ENCODE measurements around the gene ALAS1. TPM values are rescaled to one million over a fixed set of nuclear protein-coding genes. Genes with fewer than 3 reads are reported as not detected.
A peak's percentile ranks its signal among the peaks of the same experiment; 100 is the strongest.

Gene ALAS1
- total and polyA plus RNA-seq, 4 donors = 38.7 to 85.1 (median 57.2) TPM

DNA sequence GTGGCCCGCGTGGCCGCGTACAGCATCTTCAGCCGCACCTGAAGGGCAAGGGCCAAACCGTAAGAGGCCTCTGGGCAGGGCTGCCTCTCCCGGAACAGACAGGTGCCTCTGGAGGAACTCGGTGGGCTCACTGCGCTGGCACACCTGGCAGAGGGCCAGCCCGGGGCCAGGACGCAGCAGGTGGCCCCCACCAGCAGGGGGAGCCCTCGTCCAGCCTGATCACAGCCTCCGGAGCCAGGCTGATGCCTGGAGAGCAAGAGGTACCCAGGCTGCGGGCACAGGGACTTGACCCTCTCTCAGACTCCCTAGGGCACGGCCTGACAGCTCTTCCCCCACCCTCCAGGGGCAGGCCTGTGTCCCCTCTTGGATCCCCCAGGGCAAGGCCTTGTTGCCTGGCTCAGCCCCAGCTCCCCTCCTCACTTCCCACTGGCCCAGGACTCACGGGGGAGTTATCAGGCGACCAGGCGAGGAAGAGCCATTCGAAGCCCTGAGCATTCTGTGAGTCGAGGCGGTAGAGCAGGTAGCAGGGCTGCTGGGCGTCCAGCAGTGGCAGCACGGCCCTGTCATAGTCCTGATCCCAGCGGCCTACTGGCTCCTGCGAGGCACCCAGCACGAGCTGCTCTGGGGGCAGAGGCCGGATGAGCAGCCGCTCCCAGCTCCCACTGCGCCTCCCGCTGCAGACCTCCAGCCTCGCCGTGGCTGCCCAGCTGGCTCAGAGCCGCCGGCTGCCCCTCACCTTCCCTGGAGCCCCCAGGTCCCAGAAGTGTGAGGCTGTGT lies 33.7 kb downstream of the ALAS1 start:
- Histone ChIP-seq H3K9ac (ENCODE audit: insufficient read depth in 1 of 2, low read length in 2 of 2) (no peak overlapping the region), H3K4me3 (no peak overlapping the region), H3K9me3 (ENCODE audit: control insufficient read depth in 4 of 4, insufficient read depth in 3 of 4, low read length in 3 of 4) (no peaks in the 10 kb centered on the region), H3K4me1 (ENCODE audit: control insufficient read depth in 5 of 5, insufficient read depth in 5 of 5, low read length in 5 of 5) (peaks cover 0 to 8% (median 4%) of the 10 kb centered on the region in 5 donors), H3K36me3 (ENCODE audit: control insufficient read depth in 4 of 4, insufficient read depth in 4 of 4, low read length in 4 of 4) (peaks cover 0 to 67% (median 16%) of the 10 kb centered on the region in 4 donors), H3K27ac (ENCODE audit: low read depth in 1 of 2, low read length in 1 of 2) (no peak overlapping the region), H3K27me3 (ENCODE audit: control insufficient read depth in 3 of 3, insufficient read depth in 3 of 3, low read length in 2 of 3) (no peaks in the 10 kb centered on the region)
- 69 to 72% methylated on average over 33 to 34 of the region's 34 CpGs for WGBS, 2 donors
- TF ChIP-seq, protein P1, sequence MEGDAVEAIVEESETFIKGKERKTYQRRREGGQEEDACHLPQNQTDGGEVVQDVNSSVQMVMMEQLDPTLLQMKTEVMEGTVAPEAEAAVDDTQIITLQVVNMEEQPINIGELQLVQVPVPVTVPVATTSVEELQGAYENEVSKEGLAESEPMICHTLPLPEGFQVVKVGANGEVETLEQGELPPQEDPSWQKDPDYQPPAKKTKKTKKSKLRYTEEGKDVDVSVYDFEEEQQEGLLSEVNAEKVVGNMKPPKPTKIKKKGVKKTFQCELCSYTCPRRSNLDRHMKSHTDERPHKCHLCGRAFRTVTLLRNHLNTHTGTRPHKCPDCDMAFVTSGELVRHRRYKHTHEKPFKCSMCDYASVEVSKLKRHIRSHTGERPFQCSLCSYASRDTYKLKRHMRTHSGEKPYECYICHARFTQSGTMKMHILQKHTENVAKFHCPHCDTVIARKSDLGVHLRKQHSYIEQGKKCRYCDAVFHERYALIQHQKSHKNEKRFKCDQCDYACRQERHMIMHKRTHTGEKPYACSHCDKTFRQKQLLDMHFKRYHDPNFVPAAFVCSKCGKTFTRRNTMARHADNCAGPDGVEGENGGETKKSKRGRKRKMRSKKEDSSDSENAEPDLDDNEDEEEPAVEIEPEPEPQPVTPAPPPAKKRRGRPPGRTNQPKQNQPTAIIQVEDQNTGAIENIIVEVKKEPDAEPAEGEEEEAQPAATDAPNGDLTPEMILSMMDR (IDR thresholded peaks at IDR 0.05; ENCODE audit: control extremely low read depth, extremely low read depth) = peak; percentile 70
- DNase-seq = peak in 1 of 3 donors; percentile 56
- ATAC-seq (ENCODE audit: insufficient read depth, low FRiP score) = peak; percentile 65

GRCh38 chr3:52232279-52233107 lies 34.5 kb downstream of the ALAS1 start:
- H3K9me3 ChIP-seq (ENCODE audit: control insufficient read depth in 4 of 4, insufficient read depth in 3 of 4, low read length in 3 of 4) = no peaks in the 10 kb centered on the region
- no peak overlapping the region for H3K27ac ChIP-seq (ENCODE audit: low read depth in 1 of 2, low read length in 1 of 2)
- peaks cover 0 to 13% (median 6%) of the 10 kb centered on the region in 5 donors for H3K4me1 ChIP-seq (ENCODE audit: control insufficient read depth in 5 of 5, insufficient read depth in 5 of 5, low read length in 5 of 5)
- TF ChIP-seq, protein P1 (IDR thresholded peaks at IDR 0.05; ENCODE audit: control extremely low read depth, extremely low read depth) = no peak
- ATAC-seq (ENCODE audit: insufficient read depth, low FRiP score) = no peak
- H3K27me3 ChIP-seq (ENCODE audit: control insufficient read depth in 3 of 3, insufficient read depth in 3 of 3, low read length in 2 of 3) = no peaks in the 10 kb centered on the region
- 90% methylated on average over 28 of the region's 28 CpGs for WGBS, 2 donors
- H3K36me3 ChIP-seq (ENCODE audit: control insufficient read depth in 4 of 4, insufficient read depth in 4 of 4, low read length in 4 of 4) = peaks cover 0 to 67% (median 16%) of the 10 kb centered on the region in 4 donors
- no peak overlapping the region for H3K9ac ChIP-seq (ENCODE audit: insufficient read depth in 1 of 2, low read length in 2 of 2)
- no peak overlapping the region for H3K4me3 ChIP-seq
- DNase-seq = no peak

DNA sequence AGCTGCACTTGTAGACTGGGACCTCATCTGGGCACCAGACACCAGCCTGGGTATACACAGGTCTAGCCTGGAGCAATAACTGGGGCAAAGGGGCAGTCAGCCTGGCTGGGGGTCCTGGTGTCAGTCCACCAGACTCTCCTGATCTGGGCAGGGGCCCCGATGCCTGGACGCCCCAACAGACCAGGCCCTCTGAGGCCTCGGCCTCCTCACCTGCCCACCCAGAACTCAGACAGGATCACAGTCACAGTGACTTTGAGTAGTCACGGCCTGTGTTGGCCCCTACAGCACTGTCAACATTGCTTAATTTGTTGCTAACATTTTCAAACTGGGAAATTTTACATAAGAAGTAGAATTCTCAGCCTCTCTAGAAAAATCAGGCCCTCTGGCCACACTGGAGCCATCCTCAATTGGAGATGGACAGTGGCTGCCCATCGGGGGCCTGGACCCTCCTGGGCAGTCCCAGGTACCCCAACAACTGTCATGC lies 35.2 kb downstream of the ALAS1 start:
- no peak for ATAC-seq (ENCODE audit: insufficient read depth, low FRiP score)
- Histone ChIP-seq H3K4me3 (no peak overlapping the region), H3K36me3 (ENCODE audit: control insufficient read depth in 4 of 4, insufficient read depth in 4 of 4, low read length in 4 of 4) (peaks cover 0 to 64% (median 14%) of the 10 kb centered on the region in 4 donors), H3K27ac (ENCODE audit: low read depth in 1 of 2, low read length in 1 of 2) (peak overlapping the region in 1 of 2 donors; percentile 8), H3K4me1 (ENCODE audit: control insufficient read depth in 5 of 5, insufficient read depth in 5 of 5, low read length in 5 of 5) (peaks cover under 1 to 17% (median 13%) of the 10 kb centered on the region in 5 donors), H3K9me3 (ENCODE audit: control insufficient read depth in 4 of 4, insufficient read depth in 3 of 4, low read length in 3 of 4) (no peaks in the 10 kb centered on the region), H3K9ac (ENCODE audit: insufficient read depth in 1 of 2, low read length in 2 of 2) (no peak overlapping the region), H3K27me3 (ENCODE audit: control insufficient read depth in 3 of 3, insufficient read depth in 3 of 3, low read length in 2 of 3) (no peaks in the 10 kb centered on the region)
- DNase-seq = no peak
- 91 to 92% methylated on average over 5 of the region's 5 CpGs for WGBS, 2 donors
- TF ChIP-seq, protein P1 (IDR thresholded peaks at IDR 0.05; ENCODE audit: control extremely low read depth, extremely low read depth) = no peak

All from lung (tissue), 12 donors.